ENCODE measurements around the gene PKNOX2.

- TF ChIP-seq CTCF (conservative IDR thresholded peaks at IDR 0.05; ENCODE audit: low read length), result no peak
- no peak for TF ChIP-seq EZH2phosphoT487 (IDR thresholded peaks at IDR 0.05; ENCODE audit: borderline replicate concordance, low read depth, low read length)
Observed at GRCh38 chr11:125342281-125342930, 177.9 kb downstream of the PKNOX2 start.

All from OCI-LY7 (cell line).